NCI-H1417 (cell line): ENCODE results near the gene GNA12.

Experiments used
- DNase-seq, 3 experiments: peaks; one replicate each; lab custom pipeline; 2025; lab: John Stamatoyannopoulos, UW

The GNA12 gene

GRCh38 chr7:2818653-2819052 is 25.5 kb downstream of the GNA12 start:
- no peak for DNase-seq

- DNase-seq = no peak
These were observed 26.0 kb downstream of the GNA12 start for GRCh38 chr7:2818121-2818520.

- no peak for DNase-seq
These were observed 26.7 kb downstream of the GNA12 start for GRCh38 chr7:2817456-2817855.

- DNase-seq = no peak
These were observed 28.2 kb downstream of the GNA12 start for GRCh38 chr7:2815875-2816245.

- DNase-seq = no peak
These were observed 28.9 kb downstream of the GNA12 start for GRCh38 chr7:2814946-2815874.

- no peak for DNase-seq
These were observed 29.7 kb downstream of the GNA12 start for GRCh38 chr7:2814186-2814945.

- no peak for DNase-seq
These were observed 30.5 kb downstream of the GNA12 start for GRCh38 chr7:2813350-2814185.

GRCh38 chr7:2812831-2813230 is 31.3 kb downstream of the GNA12 start:
- DNase-seq = no peak

- DNase-seq = no peak
These were observed 32.0 kb downstream of the GNA12 start for GRCh38 chr7:2812114-2812487.

GRCh38 chr7:2811476-2812113 is 32.5 kb downstream of the GNA12 start:
- DNase-seq = no peak

GRCh38 chr7:2810682-2811415 is 33.3 kb downstream of the GNA12 start:
- DNase-seq = no peak

GRCh38 chr7:2809903-2810625 is 34.0 kb downstream of the GNA12 start:
- DNase-seq = no peak

- no peak for DNase-seq
These were observed 35.0 kb downstream of the GNA12 start for GRCh38 chr7:2808891-2809665.

- DNase-seq = peak; percentile 36 to 51 (median 46)
These were observed 36.0 kb downstream of the GNA12 start for GRCh38 chr7:2807845-2808772.

- DNase-seq = no peak
These were observed 36.7 kb downstream of the GNA12 start for GRCh38 chr7:2807460-2807844.

- DNase-seq = no peak
These were observed 37.5 kb downstream of the GNA12 start for GRCh38 chr7:2806571-2806970.

- DNase-seq = no peak
These were observed 38.7 kb downstream of the GNA12 start for GRCh38 chr7:2805213-2805944.

- no peak for DNase-seq
These were observed 39.8 kb downstream of the GNA12 start for GRCh38 chr7:2804227-2804763.
